Nephron (organoid): ENCODE results near the gene IPO9.

Experiments
- H3K27ac Mint-ChIP-seq, 3 experiments: 2 replicates each; pipeline ENCODE4 v1.8.0; 2020; ENCODE audit warnings: mixed read lengths in 3 of 3, mild to moderate bottlenecking in 2 of 3, moderate library complexity in 1 of 3
- H3K27me3 Mint-ChIP-seq: 2 replicates; pipeline ENCODE4 v1.8.0; 2021; ENCODE audit warnings: low read depth, mild to moderate bottlenecking, moderate library complexity, mixed read lengths
- H3K36me3 Mint-ChIP-seq: 2 replicates; pipeline ENCODE4 v1.8.0; 2020; ENCODE audit warnings: low read depth, mixed read lengths
- H3K4me1 Mint-ChIP-seq: 2 replicates; pipeline ENCODE4 v1.8.0; 2020; ENCODE audit warnings: mixed read lengths
- H3K4me3 Mint-ChIP-seq, 3 experiments: 2 replicates each; pipeline ENCODE4 v1.8.0; 2020; ENCODE audit warnings: mild to moderate bottlenecking in 3 of 3, mixed read lengths in 3 of 3, moderate library complexity in 2 of 3
- H3K9me3 Mint-ChIP-seq: 2 replicates; pipeline ENCODE4 v1.8.0; 2020; ENCODE audit warnings: mixed read lengths
- TF ChIP-seq, protein P1 (sequence below), 3 experiments: fragments of 200-600 bp; sonication (generic); IDR thresholded peaks; one replicate each; pipeline ENCODE4 v1.5.0; 2021; ENCODE audit warnings: antibody characterized with exemption in 3 of 3; ENCODE audit not compliant: unreplicated experiment in 3 of 3

IPO9 gene

DNA sequence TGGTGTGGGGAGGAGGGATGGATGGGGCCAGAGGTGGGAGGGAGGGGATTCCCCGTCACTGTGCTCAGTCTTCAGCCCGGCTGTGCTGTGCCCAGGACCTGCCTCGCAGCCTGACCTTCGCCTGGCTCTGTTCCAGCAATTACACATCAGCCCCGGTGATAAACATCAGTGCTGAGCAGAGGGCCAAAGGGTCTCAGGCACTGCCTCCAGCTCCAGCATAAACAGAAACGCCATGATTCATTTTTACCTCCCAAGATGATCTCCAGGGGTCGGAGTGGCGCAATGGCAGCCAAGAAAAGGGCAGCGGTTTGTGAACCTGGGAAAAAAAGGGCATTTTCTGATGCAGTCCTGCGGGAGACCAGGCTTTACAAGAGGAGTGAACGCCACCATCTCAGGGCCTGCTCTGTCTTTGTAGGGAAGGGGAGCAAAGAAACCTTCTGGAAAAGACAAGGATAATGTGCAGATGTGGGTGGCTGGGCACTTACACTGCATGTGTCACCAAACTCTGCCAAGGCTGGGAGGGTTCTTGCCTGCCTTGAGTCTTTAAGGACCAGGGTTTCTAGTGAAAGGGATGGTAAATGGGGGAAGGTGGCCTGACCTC is 87.8 kb downstream of the IPO9 start:
- H3K4me3 Mint-ChIP-seq: peak overlapping the region in 2 of 3 experiments; percentile 3 to 36
- H3K9me3 Mint-ChIP-seq: no peaks in the 10 kb centered on the region
- H3K27me3 Mint-ChIP-seq: peaks cover 6% of the 10 kb centered on the region
- H3K36me3 Mint-ChIP-seq: no peaks in the 10 kb centered on the region
- H3K27ac Mint-ChIP-seq: peak overlapping the region; percentile 70 to 94 (median 77)
- TF ChIP-seq, protein P1, sequence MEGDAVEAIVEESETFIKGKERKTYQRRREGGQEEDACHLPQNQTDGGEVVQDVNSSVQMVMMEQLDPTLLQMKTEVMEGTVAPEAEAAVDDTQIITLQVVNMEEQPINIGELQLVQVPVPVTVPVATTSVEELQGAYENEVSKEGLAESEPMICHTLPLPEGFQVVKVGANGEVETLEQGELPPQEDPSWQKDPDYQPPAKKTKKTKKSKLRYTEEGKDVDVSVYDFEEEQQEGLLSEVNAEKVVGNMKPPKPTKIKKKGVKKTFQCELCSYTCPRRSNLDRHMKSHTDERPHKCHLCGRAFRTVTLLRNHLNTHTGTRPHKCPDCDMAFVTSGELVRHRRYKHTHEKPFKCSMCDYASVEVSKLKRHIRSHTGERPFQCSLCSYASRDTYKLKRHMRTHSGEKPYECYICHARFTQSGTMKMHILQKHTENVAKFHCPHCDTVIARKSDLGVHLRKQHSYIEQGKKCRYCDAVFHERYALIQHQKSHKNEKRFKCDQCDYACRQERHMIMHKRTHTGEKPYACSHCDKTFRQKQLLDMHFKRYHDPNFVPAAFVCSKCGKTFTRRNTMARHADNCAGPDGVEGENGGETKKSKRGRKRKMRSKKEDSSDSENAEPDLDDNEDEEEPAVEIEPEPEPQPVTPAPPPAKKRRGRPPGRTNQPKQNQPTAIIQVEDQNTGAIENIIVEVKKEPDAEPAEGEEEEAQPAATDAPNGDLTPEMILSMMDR (IDR thresholded peaks at IDR 0.05; ENCODE audit: unreplicated experiment in 3 of 3): no peak
- H3K4me1 Mint-ChIP-seq: peaks cover 48% of the 10 kb centered on the region

DNA sequence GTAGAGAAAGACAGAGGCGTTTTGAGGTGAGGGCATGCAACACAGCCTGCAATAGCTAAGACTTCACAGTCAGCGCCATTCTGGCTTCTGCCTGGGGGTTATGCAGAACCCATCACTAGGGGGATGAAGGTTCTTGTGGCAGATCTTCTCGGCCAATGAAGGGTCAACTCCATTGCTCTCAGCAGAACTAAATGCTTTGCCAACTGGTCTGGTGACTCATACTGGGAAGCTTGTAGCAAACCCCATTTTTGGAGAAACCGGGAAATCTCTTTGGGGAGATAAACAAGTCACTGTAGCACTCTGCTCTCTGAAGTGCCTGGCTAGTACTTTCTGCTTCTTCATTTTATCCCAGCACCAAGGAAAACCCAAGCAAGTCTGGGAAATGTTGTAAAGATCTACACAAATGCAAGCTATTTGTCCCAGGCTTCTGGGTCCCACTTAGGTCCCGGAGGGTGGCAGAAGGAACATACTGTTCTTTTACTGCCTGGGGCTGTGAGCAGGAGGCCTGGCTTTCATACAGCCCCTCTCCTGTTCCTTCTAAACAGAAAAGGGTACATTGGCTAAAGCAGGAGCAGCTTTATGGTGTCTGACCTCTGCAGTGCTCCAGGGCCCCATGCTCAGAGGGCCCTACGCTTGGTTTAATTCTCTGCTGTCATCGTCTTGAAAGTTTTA is 88.5 kb downstream of the IPO9 start:
- Mint-ChIP-seq H3K36me3 (no peaks in the 10 kb centered on the region), H3K9me3 (no peaks in the 10 kb centered on the region), H3K27ac (peak overlapping the region; percentile 0 to 94 (median 9)), H3K4me1 (peaks cover 42% of the 10 kb centered on the region), H3K4me3 (no peak overlapping the region), H3K27me3 (peaks cover 6% of the 10 kb centered on the region)
- TF ChIP-seq, protein P1 (IDR thresholded peaks at IDR 0.05; ENCODE audit: unreplicated experiment in 3 of 3): no peak

- Mint-ChIP-seq H3K27ac (peak overlapping the region; percentile 9 to 94 (median 26)), H3K4me1 (peaks cover 42% of the 10 kb centered on the region), H3K4me3 (no peak overlapping the region), H3K27me3 (peaks cover 6% of the 10 kb centered on the region), H3K36me3 (no peaks in the 10 kb centered on the region), H3K9me3 (no peaks in the 10 kb centered on the region)
- TF ChIP-seq, protein P1 (IDR thresholded peaks at IDR 0.05; ENCODE audit: unreplicated experiment in 3 of 3): no peak
Observed at GRCh38 chr1:201918343-201918742, 89.4 kb downstream of the IPO9 start.

- Mint-ChIP-seq H3K27me3 (peaks cover 8% of the 10 kb centered on the region), H3K27ac (no peak overlapping the region), H3K36me3 (no peaks in the 10 kb centered on the region), H3K9me3 (no peaks in the 10 kb centered on the region), H3K4me1 (peaks cover 29% of the 10 kb centered on the region), H3K4me3 (no peak overlapping the region)
- TF ChIP-seq, protein P1 (IDR thresholded peaks at IDR 0.05; ENCODE audit: unreplicated experiment in 3 of 3): no peak
Observed at GRCh38 chr1:201921952-201922558, 93.1 kb downstream of the IPO9 start.

GRCh38 chr1:201925301-201925567 is 96.3 kb downstream of the IPO9 start:
- H3K27me3 Mint-ChIP-seq: peaks cover 8% of the 10 kb centered on the region
- no peak overlapping the region for H3K4me3 Mint-ChIP-seq
- no peaks in the 10 kb centered on the region for H3K36me3 Mint-ChIP-seq
- H3K27ac Mint-ChIP-seq: no peak overlapping the region
- H3K9me3 Mint-ChIP-seq: no peaks in the 10 kb centered on the region
- H3K4me1 Mint-ChIP-seq: peaks cover 13% of the 10 kb centered on the region
- TF ChIP-seq, protein P1 (IDR thresholded peaks at IDR 0.05; ENCODE audit: unreplicated experiment in 3 of 3): no peak
